Tibial nerve (tissue), 4 donors: ENCODE results near the gene ZNF33B. TPM values are rescaled to one million over a fixed set of nuclear protein-coding genes. Genes with fewer than 3 reads are reported as not detected.

Experiments
- DNase-seq, 2 donors: peaks; one replicate each; pipeline ENCODE4 v3.0.0-alpha.2; 2019; ENCODE audit warnings: low spot score in 2 of 2
- H3K27ac ChIP-seq, 4 donors: fragments of 200-600 bp; sonication (generic) in 3 of 4; one replicate each; pipeline ENCODE4 v1.5.1; 2017 to 2019; ENCODE audit warnings: mild to moderate bottlenecking in 1 of 4
- H3K27me3 ChIP-seq, 2 donors: fragments of 200-600 bp; sonication (generic) in 1 of 2; one replicate each; pipeline versions ENCODE4 v1.5.1 to v1.6.0; 2017 to 2019
- H3K36me3 ChIP-seq, 3 donors: fragments of 200-600 bp; sonication (generic); one replicate each; pipeline ENCODE4 v1.5.1; 2018 to 2019
- H3K4me1 ChIP-seq, 4 donors: fragments of 200-600 bp; sonication (generic) in 3 of 4; one replicate each; pipeline ENCODE4 v1.5.1; 2017 to 2019
- H3K4me3 ChIP-seq, 4 donors: fragments of 200-600 bp; sonication (generic) in 3 of 4; one replicate each; pipeline ENCODE4 v1.5.1; 2017 to 2019; ENCODE audit warnings: mild to moderate bottlenecking in 1 of 4, moderate library complexity in 1 of 4
- H3K9me3 ChIP-seq, 4 donors: fragments of 200-600 bp; sonication (generic) in 3 of 4; one replicate each; pipeline ENCODE4 v1.5.1; 2017 to 2019
- CTCF ChIP-seq, 5 experiments: fragments of 200-600 bp in 3 of 5; fragments of 450-650 bp in 2 of 5; sonication (generic) in 3 of 5; IDR thresholded peaks; one replicate each; pipeline ENCODE4 v1.5.1; 2016 to 2019; ENCODE audit warnings: antibody characterized with exemption in 5 of 5, mild to moderate bottlenecking in 3 of 5, moderate library complexity in 2 of 5
- EP300 ChIP-seq, 2 donors: sonication (generic); formaldehyde crosslinking; IDR thresholded peaks; one replicate each; pipeline ENCODE4 v1.6.1; 2017; ENCODE audit warnings: antibody characterized with exemption in 2 of 2, mild to moderate bottlenecking in 1 of 2
- POLR2A ChIP-seq, 2 donors: fragments of 450-650 bp; IDR thresholded peaks; one replicate each; pipeline ENCODE4 v1.6.1; 2017; ENCODE audit warnings: antibody characterized with exemption in 2 of 2, mild to moderate bottlenecking in 2 of 2, moderate library complexity in 2 of 2
- WGBS, 2 donors: methylation state at CpG; one replicate each; pipeline ENCODE4 v1.1.5; 2018; 5-methylcytosine and 5-hydroxymethylcytosine counted together
- small RNA-seq: library from RNA; depleted of rRNA; stranded (forward); fragments of <200 nt; gene quantifications from one replicate; pipeline ENCODE3, GENCODE V24; 2016
- total RNA-seq, 4 donors: library from RNA; depleted of rRNA; stranded (reverse); fragments of >200 nt; gene quantifications; one replicate each; pipeline ENCODE4 v1.1.0, GENCODE V29; 2016

The ZNF33B gene
- total RNA-seq, 4 donors from 2014 or later = 6.6 to 21.3 (median 12.3) TPM

- TF ChIP-seq CTCF (IDR thresholded peaks at IDR 0.05) (no peak), EP300 (IDR thresholded peaks at IDR 0.05) (no peak), POLR2A (IDR thresholded peaks at IDR 0.05) (no peak)
- no peaks in the 10 kb centered on the region for H3K27me3 ChIP-seq
- H3K9me3 ChIP-seq = peaks cover 0 to 92% (median 29%) of the 10 kb centered on the region in 4 donors
- peaks cover 0 to under 1% (median 0%) of the 10 kb centered on the region in 4 donors for H3K4me1 ChIP-seq
- peaks cover 0 to 93% (median 0%) of the 10 kb centered on the region in 3 donors for H3K36me3 ChIP-seq
- no peak overlapping the region for H3K27ac ChIP-seq
- no peak for DNase-seq
- H3K4me3 ChIP-seq = no peak overlapping the region
Measured at GRCh38 chr10:42544945-42545344, 93.4 kb downstream of the ZNF33B start.

GRCh38 chr10:42543840-42544372 lies 94.5 kb downstream of the ZNF33B start:
- no peak overlapping the region for H3K4me3 ChIP-seq
- no peaks in the 10 kb centered on the region for H3K4me1 ChIP-seq
- H3K27me3 ChIP-seq = no peaks in the 10 kb centered on the region
- no peak for DNase-seq
- H3K9me3 ChIP-seq = peaks cover 0 to 98% (median 36%) of the 10 kb centered on the region in 4 donors
- TF ChIP-seq CTCF (IDR thresholded peaks at IDR 0.05) = no peak
- TF ChIP-seq EP300 (IDR thresholded peaks at IDR 0.05) = no peak
- TF ChIP-seq POLR2A (IDR thresholded peaks at IDR 0.05) = no peak
- 52 to 53% methylated on average over 5 of the region's 5 CpGs for WGBS, 2 donors
- H3K27ac ChIP-seq = no peak overlapping the region
- peaks cover 0 to 93% (median 7%) of the 10 kb centered on the region in 3 donors for H3K36me3 ChIP-seq

Small RNAs within 50 kb of the gene (small RNA-seq; reads per million reads assigned to genes)
- gene AL022345.1 (not detected), gene AL022345.2 (not detected), gene AL022345.3 (not detected), gene FXYD6P1 (not detected), gene RNU6-1170P (not detected)

Other genes with a start within 250 kb of the ZNF33B start
- gene BMS1, start 144.2 kb upstream of the ZNF33B start, total RNA-seq = 10 to 100 TPM; 11.6 to 14.9 (median 14.2) TPM